Peyer's patch (tissue), 4 donors: ENCODE data around the gene TECTA. TPM values are rescaled to one million over a fixed set of nuclear protein-coding genes. Genes with fewer than 3 reads are reported as not detected.

Source experiments
- DNase-seq, 3 donors: peaks; one replicate each; pipeline ENCODE4 v3.0.0-alpha.2; 2017 to 2019
- H3K27ac ChIP-seq, 4 donors: fragments of 200-600 bp; sonication (generic); one replicate each; pipeline ENCODE4 v1.5.1; 2016 to 2019
- H3K27me3 ChIP-seq, 2 donors: fragments of 200-600 bp; sonication (generic); one replicate each; pipeline ENCODE4 v1.5.1; 2019
- H3K36me3 ChIP-seq, 3 donors: fragments of 200-600 bp; sonication (generic); one replicate each; pipeline ENCODE4 v1.5.1; 2016 to 2019
- H3K4me1 ChIP-seq, 4 donors: fragments of 200-600 bp; sonication (generic); one replicate each; pipeline ENCODE4 v1.5.1; 2016 to 2019
- H3K4me3 ChIP-seq, 4 donors: fragments of 200-600 bp; sonication (generic); 1 replicate in 3 of 4; 2 replicates in 1 of 4; pipeline ENCODE4 v1.5.1; 2016 to 2019; ENCODE audit warnings: mild to moderate bottlenecking in 1 of 4
- H3K9me3 ChIP-seq, 4 donors: fragments of 200-600 bp; sonication (generic); one replicate each; pipeline ENCODE4 v1.5.1; 2016 to 2019; ENCODE audit warnings: mild to moderate bottlenecking in 1 of 4
- CTCF ChIP-seq, 6 experiments: fragments of 450-650 bp in 4 of 6; fragments of 200-600 bp in 2 of 6; sonication (generic) in 1 of 6; IDR thresholded peaks; one replicate each; pipeline ENCODE4 v1.5.1; 2017 to 2019; ENCODE audit warnings: antibody characterized with exemption in 6 of 6, mild to moderate bottlenecking in 3 of 6, moderate library complexity in 1 of 6
- POLR2A ChIP-seq, 2 donors: fragments of 450-650 bp; IDR thresholded peaks; one replicate each; pipeline ENCODE4 v1.5.1; 2017; ENCODE audit warnings: antibody characterized with exemption in 2 of 2, mild to moderate bottlenecking in 2 of 2, moderate library complexity in 2 of 2
- total RNA-seq, 4 donors: library from RNA; depleted of rRNA; stranded (reverse); fragments of >200 nt; gene quantifications; one replicate each; pipeline ENCODE4 v1.1.0, GENCODE V29; 2016

The TECTA gene
- total RNA-seq, 4 donors from 2014 or later, result 0.19 to 6.6 (median 0.67) TPM; not detected in 1

GRCh38 chr11:121068787-121069186, 32.3 kb upstream of the TECTA start:
- Histone ChIP-seq H3K27me3 (no peaks in the 10 kb centered on the region), H3K27ac (no peak overlapping the region), H3K4me1 (peaks cover 0 to 9% (median 0%) of the 10 kb centered on the region in 4 donors), H3K36me3 (peaks cover 0 to 10% (median 0%) of the 10 kb centered on the region in 3 donors), H3K9me3 (no peaks in the 10 kb centered on the region), H3K4me3 (no peak overlapping the region)
- peak in 1 of 3 donors; percentile 47 for DNase-seq
- TF ChIP-seq POLR2A (IDR thresholded peaks at IDR 0.05), result no peak
- TF ChIP-seq CTCF (IDR thresholded peaks at IDR 0.05), result no peak

GRCh38 chr11:121070951-121071845, 29.8 kb upstream of the TECTA start:
- Histone ChIP-seq H3K36me3 (no peaks in the 10 kb centered on the region), H3K27me3 (no peaks in the 10 kb centered on the region), H3K4me3 (no peak overlapping the region), H3K9me3 (no peaks in the 10 kb centered on the region), H3K4me1 (peaks cover 0 to 9% (median 0%) of the 10 kb centered on the region in 4 donors), H3K27ac (no peak overlapping the region)
- DNase-seq, result no peak
- no peak for TF ChIP-seq CTCF (IDR thresholded peaks at IDR 0.05)
- no peak for TF ChIP-seq POLR2A (IDR thresholded peaks at IDR 0.05)

- no peak overlapping the region for H3K27ac ChIP-seq
- H3K36me3 ChIP-seq, result no peaks in the 10 kb centered on the region
- peaks cover 0 to 9% (median 0%) of the 10 kb centered on the region in 4 donors for H3K4me1 ChIP-seq
- no peak for DNase-seq
- no peaks in the 10 kb centered on the region for H3K27me3 ChIP-seq
- TF ChIP-seq POLR2A (IDR thresholded peaks at IDR 0.05) (no peak), CTCF (IDR thresholded peaks at IDR 0.05) (no peak)
- no peaks in the 10 kb centered on the region for H3K9me3 ChIP-seq
- no peak overlapping the region for H3K4me3 ChIP-seq
Measured at GRCh38 chr11:121071846-121072450, 29.1 kb upstream of the TECTA start.

GRCh38 chr11:121081321-121081720, 19.7 kb upstream of the TECTA start:
- no peaks in the 10 kb centered on the region for H3K4me1 ChIP-seq
- H3K27ac ChIP-seq, result no peak overlapping the region
- no peaks in the 10 kb centered on the region for H3K27me3 ChIP-seq
- no peaks in the 10 kb centered on the region for H3K9me3 ChIP-seq
- H3K4me3 ChIP-seq, result no peak overlapping the region
- TF ChIP-seq POLR2A (IDR thresholded peaks at IDR 0.05), result no peak
- no peak for TF ChIP-seq CTCF (IDR thresholded peaks at IDR 0.05)
- DNase-seq, result no peak
- H3K36me3 ChIP-seq, result no peaks in the 10 kb centered on the region

- no peak for DNase-seq
- no peak for TF ChIP-seq POLR2A (IDR thresholded peaks at IDR 0.05)
- no peak for TF ChIP-seq CTCF (IDR thresholded peaks at IDR 0.05)
- Histone ChIP-seq H3K9me3 (no peaks in the 10 kb centered on the region), H3K36me3 (peaks cover 0 to 7% (median 0%) of the 10 kb centered on the region in 3 donors), H3K27ac (no peak overlapping the region), H3K4me3 (no peak overlapping the region), H3K4me1 (no peaks in the 10 kb centered on the region), H3K27me3 (no peaks in the 10 kb centered on the region)
Measured at GRCh38 chr11:121082219-121082618, 18.8 kb upstream of the TECTA start.
